Keratinocyte (primary cell): Measurements from ENCODE around the gene RAI1. TPM values are rescaled to one million over a fixed set of nuclear protein-coding genes. Genes with fewer than 3 reads are reported as not detected.
A peak's percentile ranks its signal among the peaks of the same experiment; 100 is the strongest.

ENCODE experiments used
- DNase-seq: peaks from one replicate; pipeline ENCODE4 v3.0.0-alpha.2; 2011; ENCODE audit warnings: low read depth, missing footprints, low spot score
- FAIRE-seq: peaks from 2 replicates; lab custom pipeline; 2011; peaks lifted over from hg19 to GRCh38; lab: Jason Lieb, UNC
- H2AFZ ChIP-seq: 2 replicates; pipeline ENCODE4 v1.6.0; 2012; ENCODE audit warnings: low read length, control low read depth, inconsistent platforms; ENCODE audit not compliant: control insufficient read depth
- H3K27ac ChIP-seq: 2 replicates; pipeline ENCODE4 v1.5.1; 2011; ENCODE audit warnings: low read length; ENCODE audit not compliant: control insufficient read depth, insufficient read depth
- H3K27me3 ChIP-seq: 3 replicates; pipeline ENCODE4 v1.6.0; 2011; ENCODE audit warnings: low read length; ENCODE audit not compliant: control insufficient read depth, insufficient read depth; ENCODE audit errors: extremely low read depth
- H3K36me3 ChIP-seq, 2 experiments: 2 replicates in 1 of 2; 3 replicates in 1 of 2; pipeline ENCODE4 v1.5.1; 2011; ENCODE audit warnings: low read length in 2 of 2, mild to moderate bottlenecking in 1 of 2; ENCODE audit not compliant: control insufficient read depth in 2 of 2, insufficient read depth in 2 of 2; ENCODE audit errors: extremely low read depth in 1 of 2
- H3K4me1 ChIP-seq: 3 replicates; pipeline ENCODE4 v1.5.1; 2011; ENCODE audit warnings: low read length; ENCODE audit not compliant: control insufficient read depth, insufficient read depth; ENCODE audit errors: extremely low read depth
- H3K4me2 ChIP-seq: 3 replicates; pipeline ENCODE4 v1.6.0; 2011; ENCODE audit warnings: low read depth, low read length; ENCODE audit not compliant: control insufficient read depth, insufficient read depth; ENCODE audit errors: extremely low read depth
- H3K4me3 ChIP-seq, 3 experiments: fragments of 200-600 bp in 1 of 3; sonication (generic) in 1 of 3; 2 replicates in 2 of 3; 3 replicates in 1 of 3; pipeline ENCODE4 v1.5.1; 2011 to 2016; ENCODE audit warnings: low read length in 3 of 3, mild to moderate bottlenecking in 3 of 3, control low read depth in 2 of 3, inconsistent platforms in 1 of 3, low read depth in 1 of 3, mixed read lengths in 1 of 3, mixed run types in 1 of 3, moderate library complexity in 1 of 3; ENCODE audit not compliant: control insufficient read depth in 2 of 3, insufficient read depth in 2 of 3; ENCODE audit errors: extremely low read depth in 1 of 3
- H3K79me2 ChIP-seq: 2 replicates; pipeline ENCODE4 v1.6.0; 2012; ENCODE audit warnings: low read length; ENCODE audit not compliant: control insufficient read depth, insufficient read depth
- H3K9ac ChIP-seq: 3 replicates; pipeline ENCODE4 v1.6.0; 2011; ENCODE audit warnings: low read length; ENCODE audit not compliant: control insufficient read depth, insufficient read depth; ENCODE audit errors: extremely low read depth
- H3K9me1 ChIP-seq: 3 replicates; pipeline ENCODE4 v1.6.0; 2011; ENCODE audit warnings: low read length; ENCODE audit not compliant: control insufficient read depth, insufficient read depth; ENCODE audit errors: extremely low read depth
- H3K9me3 ChIP-seq: 2 replicates; pipeline ENCODE4 v1.5.1; 2012; ENCODE audit warnings: low read depth, low read length; ENCODE audit not compliant: control insufficient read depth
- H4K20me1 ChIP-seq: 3 replicates; pipeline ENCODE4 v1.6.0; 2011; ENCODE audit warnings: low read length; ENCODE audit not compliant: control insufficient read depth, insufficient read depth; ENCODE audit errors: extremely low read depth
- CTCF ChIP-seq, 3 experiments: IDR thresholded peaks in 1 of 3; conservative IDR thresholded peaks in 1 of 3; optimal IDR thresholded peaks in 1 of 3; 2 replicates in 2 of 3; 3 replicates in 1 of 3; pipeline versions ENCODE3 to v1.5.1; 2011; ENCODE audit warnings: low read length in 3 of 3, mild to moderate bottlenecking in 3 of 3, moderate library complexity in 2 of 3, control low read depth in 1 of 3, inconsistent platforms in 1 of 3; ENCODE audit not compliant: insufficient read depth in 2 of 3; ENCODE audit errors: extremely low read depth in 1 of 3
- EZH2 ChIP-seq: IDR thresholded peaks from one replicate; pipeline ENCODE4 v1.6.1; 2012; ENCODE audit warnings: inconsistent platforms, mild to moderate bottlenecking, low read length, moderate library complexity
- dilution Hi-C: fragments of 300-500 bp; cut with MboI; formaldehyde crosslinking; loops from one replicate; pipeline ENCODE4 v1.7.0; 2020; ENCODE audit warnings: low sequenced_read_pairs; ENCODE audit not compliant: extremely low pct_ligation_motif_present
- polyA plus RNA-seq, 5 experiments: library from polyadenylated mRNA; depleted of rRNA in 3 of 5; stranded (reverse) in 3 of 5; stranded (forward) in 1 of 5; unstranded in 1 of 5; fragments of >200 nt; gene quantifications; 1 replicate in 1 of 5; 2 replicates in 3 of 5; 3 replicates in 1 of 5; pipeline versions ENCODE4 v1.2.1 to v1.2.3, GENCODE V29; 2011 to 2012; ENCODE audit warnings: missing spikeins in 2 of 5, low read depth in 1 of 5, low replicate concordance in 1 of 5

RAI1 gene
- polyA plus RNA-seq, 1 donor (not counting 4 experiments of a cell fraction or from before 2014, with no cell fraction given), result 2.6 TPM

GRCh38 chr17:17766077-17766743, 85.0 kb downstream of the RAI1 start:
- Histone ChIP-seq H3K27ac (peak overlapping the region; percentile 91), H3K4me2 (peak overlapping the region; percentile 36), H3K36me3 (peaks cover 0 to 6% of the 10 kb centered on the region in 2 experiments), H4K20me1 (no peaks in the 10 kb centered on the region), H3K27me3 (no peaks in the 10 kb centered on the region), H3K4me3 (no peak overlapping the region), H3K4me1 (peaks cover 20% of the 10 kb centered on the region), H3K79me2 (peaks cover 49% of the 10 kb centered on the region), H3K9ac (peak overlapping the region; percentile 75), H3K9me1 (no peaks in the 10 kb centered on the region), H2AFZ (no peak overlapping the region), H3K9me3 (no peaks in the 10 kb centered on the region)
- dilution Hi-C loops, result no loop called here
- FAIRE-seq (no peak), DNase-seq (no peak)
- TF ChIP-seq CTCF (optimal IDR thresholded peaks at IDR 0.05 in 1 of 3, IDR thresholded peaks at IDR 0.05 in 1 of 3, conservative IDR thresholded peaks at IDR 0.05 in 1 of 3; ENCODE audit: extremely low read depth in 1 of 3, insufficient read depth in 2 of 3, low read length in 3 of 3), result no peak
- TF ChIP-seq EZH2, result no peak

- Histone ChIP-seq H3K4me1 (peaks cover 20% of the 10 kb centered on the region), H2AFZ (no peak overlapping the region), H3K27me3 (no peaks in the 10 kb centered on the region), H3K4me3 (no peak overlapping the region), H3K9me1 (no peaks in the 10 kb centered on the region), H3K4me2 (no peak overlapping the region), H3K36me3 (peaks cover 0 to 6% of the 10 kb centered on the region in 2 experiments), H3K79me2 (peaks cover 48% of the 10 kb centered on the region), H3K9ac (peak overlapping the region; percentile 75), H3K9me3 (no peaks in the 10 kb centered on the region), H4K20me1 (no peaks in the 10 kb centered on the region), H3K27ac (peak overlapping the region; percentile 91)
- no peak for FAIRE-seq
- no peak for DNase-seq
- dilution Hi-C loops, result no loop called here
- TF ChIP-seq EZH2 (no peak), CTCF (optimal IDR thresholded peaks at IDR 0.05 in 1 of 3, IDR thresholded peaks at IDR 0.05 in 1 of 3, conservative IDR thresholded peaks at IDR 0.05 in 1 of 3; ENCODE audit: extremely low read depth in 1 of 3, insufficient read depth in 2 of 3, low read length in 3 of 3) (no peak)
Measured at GRCh38 chr17:17766744-17767120, 85.5 kb downstream of the RAI1 start.
